A673 (cell line): ENCODE results near the gene FOXP4. TPM values are rescaled to one million over a fixed set of nuclear protein-coding genes. Genes with fewer than 3 reads are reported as not detected.

Source experiments
- BruUV-seq: library from RNA; stranded (reverse); fragments of 400-500 nt; replicated peaks from 2 replicates; lab custom pipeline; 2021; lab: Mats Ljungman, UMichigan
- CTCF ChIA-PET: fragments of 300-600 bp; sonication (Branson Sonifier 250); formaldehyde crosslinking; loops from one replicate; lab custom pipeline; 2022; ENCODE audit warnings: antibody characterized with exemption; lab: Charles Lee
- POLR2A ChIA-PET: fragments of 300-600 bp; sonication (Branson Sonifier 250); formaldehyde crosslinking; loops from one replicate; lab custom pipeline; 2022; ENCODE audit warnings: antibody characterized with exemption; ENCODE audit not compliant: low non-redundant PET; lab: Charles Lee
- DNase-seq: peaks from one replicate; pipeline ENCODE4 v3.0.0-alpha.2; 2015; ENCODE audit warnings: low spot score
- H3K27ac ChIP-seq: fragments of 200-600 bp; sonication (generic); 2 replicates; pipeline ENCODE4 v1.5.1; 2016; ENCODE audit warnings: mixed run types, low read depth, mild to moderate bottlenecking, mixed read lengths, antibody characterized with exemption, low read length; ENCODE audit not compliant: poor library complexity, severe bottlenecking
- H3K27me3 ChIP-seq: fragments of 200-600 bp; sonication (generic); replicated peaks from 2 replicates; pipeline ENCODE4 v1.6.1; 2017; ENCODE audit warnings: mixed run types, low read depth, mild to moderate bottlenecking, mixed read lengths, antibody characterized with exemption, low read length; ENCODE audit not compliant: insufficient read depth, poor library complexity
- H3K36me3 ChIP-seq: fragments of 200-600 bp; sonication (generic); 2 replicates; pipeline ENCODE4 v1.6.1; 2016; ENCODE audit warnings: mixed run types, mild to moderate bottlenecking, mixed read lengths, antibody characterized with exemption, low read length; ENCODE audit not compliant: insufficient read depth, poor library complexity, severe bottlenecking
- H3K4me1 ChIP-seq: fragments of 200-600 bp; sonication (generic); 2 replicates; pipeline ENCODE4 v1.6.1; 2017; ENCODE audit warnings: mixed run types, mild to moderate bottlenecking, mixed read lengths, antibody characterized with exemption, low read length; ENCODE audit not compliant: insufficient read depth, poor library complexity, severe bottlenecking
- H3K4me3 ChIP-seq: fragments of 200-600 bp; sonication (generic); 2 replicates; pipeline ENCODE4 v1.5.1; 2016; ENCODE audit warnings: low read depth, mixed run types, mild to moderate bottlenecking, mixed read lengths, low read length; ENCODE audit not compliant: poor library complexity, severe bottlenecking
- H3K9me3 ChIP-seq: fragments of 200-600 bp; sonication (generic); 2 replicates; pipeline ENCODE4 v1.6.1; 2016; ENCODE audit warnings: mixed run types, low read depth, mild to moderate bottlenecking, mixed read lengths, antibody characterized with exemption, low read length; ENCODE audit not compliant: poor library complexity, severe bottlenecking
- EZH2 ChIP-seq: fragments of 200-600 bp; sonication (generic); IDR thresholded peaks from 2 replicates; pipeline ENCODE4 v1.6.1; 2017; ENCODE audit warnings: borderline replicate concordance, low read depth, mild to moderate bottlenecking, mixed read lengths, antibody characterized with exemption, low read length; ENCODE audit not compliant: poor library complexity, severe bottlenecking
- intact Hi-C: fragments of 100-400 bp; cut with micrococcal nuclease; formaldehyde crosslinking; loops from one replicate; pipeline ENCODE4 v1.10.0; 2022; ENCODE audit not compliant: unreplicated experiment
- total RNA-seq: library from RNA; stranded (reverse); gene quantifications from 2 replicates; pipeline ENCODE4 v1.2.3, GENCODE V29; 2021
- TF ChIP-seq, protein P1 (sequence below): fragments of 300-800, 200-600 bp; sonication (generic); conservative IDR thresholded peaks from 2 replicates; pipeline ENCODE4 v1.5.1; 2017; ENCODE audit warnings: low read depth, mild to moderate bottlenecking, antibody characterized with exemption, low read length, moderate library complexity, mixed read lengths

The FOXP4 gene
- total RNA-seq, 1 experiment from 2014 or later: 53.9 TPM

DNA sequence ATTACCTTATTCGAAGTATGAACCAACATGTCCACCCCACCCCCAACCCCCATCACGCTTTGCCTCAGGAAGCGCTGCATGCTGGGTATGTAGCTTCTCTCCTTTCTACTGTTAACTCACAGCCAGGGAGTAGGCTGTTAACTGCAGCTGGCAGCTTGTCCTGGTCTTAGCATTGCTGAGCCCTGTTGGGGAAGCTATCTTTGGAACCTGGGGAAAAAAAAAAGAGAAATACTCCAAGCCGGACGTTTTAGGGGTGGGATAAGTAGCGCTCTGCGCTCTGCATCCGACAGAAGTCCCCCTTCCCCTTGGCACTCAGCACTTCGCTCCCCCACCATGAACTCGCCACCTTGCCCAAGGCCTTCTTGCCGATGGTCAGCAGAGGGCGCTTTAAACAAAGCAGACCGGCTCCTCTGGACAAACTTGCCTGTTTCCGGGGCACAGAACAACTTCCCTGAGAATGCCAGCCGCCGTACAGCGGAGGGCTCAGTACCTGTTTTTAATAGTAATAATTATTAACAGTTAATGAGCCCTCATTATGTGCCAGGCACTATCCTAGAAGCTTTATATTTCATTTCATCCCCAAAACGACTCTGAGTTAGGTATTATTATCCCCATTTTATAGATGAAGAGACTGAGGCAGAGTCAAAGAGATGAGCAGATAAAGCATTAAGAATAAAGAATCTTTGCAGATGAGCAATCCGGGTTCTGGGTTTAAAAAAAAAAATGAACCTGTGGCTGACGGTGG, 56.9 kb downstream of the FOXP4 start:
- H3K27me3 ChIP-seq: no peaks in the 10 kb centered on the region
- POLR2A ChIA-PET: interaction anchor here (0.6 kb wide), 1 partner anchor 45 kb away, joined by 3 read pairs; no protein-coding TSS in a partner anchor
- BruUV-seq: no TSS peak
- H3K27ac ChIP-seq: peak overlapping the region; percentile 26
- CTCF ChIA-PET: interaction anchor here (0.5 to 1.7 kb wide), 13 partner anchors 28 to 261 kb away, joined by 3 to 26 read pairs (median 5); no protein-coding TSS in a partner anchor
- no peaks in the 10 kb centered on the region for H3K36me3 ChIP-seq
- H3K9me3 ChIP-seq: no peaks in the 10 kb centered on the region
- peak; percentile 93 for DNase-seq
- H3K4me1 ChIP-seq: peaks cover 11% of the 10 kb centered on the region
- intact Hi-C loops: loop anchor here (1.0 to 10.0 kb wide), 2 partner anchors 79 to 172 kb away; partner anchors contain the start of gene FRS3
- TF ChIP-seq, protein P1, sequence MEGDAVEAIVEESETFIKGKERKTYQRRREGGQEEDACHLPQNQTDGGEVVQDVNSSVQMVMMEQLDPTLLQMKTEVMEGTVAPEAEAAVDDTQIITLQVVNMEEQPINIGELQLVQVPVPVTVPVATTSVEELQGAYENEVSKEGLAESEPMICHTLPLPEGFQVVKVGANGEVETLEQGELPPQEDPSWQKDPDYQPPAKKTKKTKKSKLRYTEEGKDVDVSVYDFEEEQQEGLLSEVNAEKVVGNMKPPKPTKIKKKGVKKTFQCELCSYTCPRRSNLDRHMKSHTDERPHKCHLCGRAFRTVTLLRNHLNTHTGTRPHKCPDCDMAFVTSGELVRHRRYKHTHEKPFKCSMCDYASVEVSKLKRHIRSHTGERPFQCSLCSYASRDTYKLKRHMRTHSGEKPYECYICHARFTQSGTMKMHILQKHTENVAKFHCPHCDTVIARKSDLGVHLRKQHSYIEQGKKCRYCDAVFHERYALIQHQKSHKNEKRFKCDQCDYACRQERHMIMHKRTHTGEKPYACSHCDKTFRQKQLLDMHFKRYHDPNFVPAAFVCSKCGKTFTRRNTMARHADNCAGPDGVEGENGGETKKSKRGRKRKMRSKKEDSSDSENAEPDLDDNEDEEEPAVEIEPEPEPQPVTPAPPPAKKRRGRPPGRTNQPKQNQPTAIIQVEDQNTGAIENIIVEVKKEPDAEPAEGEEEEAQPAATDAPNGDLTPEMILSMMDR: peak; percentile 98
- TF ChIP-seq EZH2: no peak
- H3K4me3 ChIP-seq: peak overlapping the region; percentile 10

DNA sequence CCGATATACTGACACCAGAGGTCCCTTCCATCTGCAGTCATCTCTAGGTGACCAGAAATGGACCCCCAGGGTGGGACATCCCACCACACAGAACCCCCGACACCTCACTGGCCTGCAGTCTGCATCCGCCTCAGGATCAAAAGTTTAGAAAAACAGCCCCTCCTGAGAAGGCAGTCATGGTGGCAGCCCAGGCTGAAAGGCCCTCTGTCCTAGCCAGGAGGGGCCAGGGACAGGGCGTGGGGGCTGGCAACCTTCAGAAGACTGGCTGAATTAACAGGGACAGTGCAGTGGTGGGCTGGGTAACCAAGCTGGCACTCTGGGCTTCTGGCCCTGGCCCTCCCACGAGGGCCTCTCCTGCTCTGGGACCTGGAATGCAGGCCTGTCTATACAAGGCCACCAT, 57.8 kb downstream of the FOXP4 start:
- BruUV-seq: no TSS peak
- Histone ChIP-seq H3K4me1 (peaks cover 11% of the 10 kb centered on the region), H3K27ac (peak overlapping the region; percentile 42), H3K9me3 (no peaks in the 10 kb centered on the region), H3K4me3 (no peak overlapping the region), H3K27me3 (no peaks in the 10 kb centered on the region), H3K36me3 (no peaks in the 10 kb centered on the region)
- ChIA-PET POLR2A (no interaction called here), CTCF (no interaction called here)
- DNase-seq: no peak
- TF ChIP-seq, protein P1: no peak
- no peak for TF ChIP-seq EZH2
- intact Hi-C loops: loop anchor here (10.0 kb wide), 1 partner anchor 171 kb away; the partner anchor contains the start of gene FRS3

DNA sequence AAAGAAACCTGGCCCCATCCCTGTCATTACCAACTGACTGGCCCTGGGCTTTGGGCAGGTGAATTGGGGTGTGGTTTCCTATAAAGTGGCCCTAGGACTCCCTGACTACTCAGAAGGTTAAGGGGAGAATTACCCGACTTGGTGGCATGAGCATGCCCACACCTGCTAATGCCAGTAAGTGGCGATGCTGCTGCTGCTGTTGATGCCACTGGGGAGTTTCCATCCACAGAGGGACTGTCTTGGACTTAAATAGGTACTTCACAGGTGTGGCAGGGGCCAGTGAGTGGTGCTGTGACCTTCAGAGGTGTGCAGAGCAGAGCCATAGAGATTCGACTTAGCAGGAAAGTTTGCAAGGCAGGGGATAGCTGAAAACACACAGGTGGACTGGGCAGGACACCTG, 59.5 kb downstream of the FOXP4 start:
- POLR2A ChIA-PET: no interaction called here
- CTCF ChIA-PET: interaction anchor here (0.6 to 1.8 kb wide), 4 partner anchors 19 to 1832 kb away, joined by 3 to 9 read pairs (median 5); no protein-coding TSS in a partner anchor
- Histone ChIP-seq H3K36me3 (no peaks in the 10 kb centered on the region), H3K4me1 (peaks cover 11% of the 10 kb centered on the region), H3K4me3 (no peak overlapping the region), H3K9me3 (no peaks in the 10 kb centered on the region), H3K27me3 (no peaks in the 10 kb centered on the region), H3K27ac (no peak overlapping the region)
- TF ChIP-seq EZH2: no peak
- TF ChIP-seq, protein P1: no peak
- no TSS peak for BruUV-seq
- DNase-seq: no peak
- intact Hi-C loops: loop anchor here (10.0 kb wide), 1 partner anchor 169 kb away; the partner anchor contains the start of gene FRS3
